Activated CD4-positive, alpha-beta T cell treated with anti-CD3 and anti-CD28 coated beads for 24 hours (primary cell): ENCODE results near the gene EFEMP2.
A peak's percentile ranks its signal among the peaks of the same experiment; 100 is the strongest.

ENCODE experiments used
- DNase-seq, 2 donors: peaks; one replicate each; pipeline ENCODE4 v3.0.0-alpha.2; 2020; ENCODE audit warnings: low read depth in 2 of 2

Gene EFEMP2

DNA sequence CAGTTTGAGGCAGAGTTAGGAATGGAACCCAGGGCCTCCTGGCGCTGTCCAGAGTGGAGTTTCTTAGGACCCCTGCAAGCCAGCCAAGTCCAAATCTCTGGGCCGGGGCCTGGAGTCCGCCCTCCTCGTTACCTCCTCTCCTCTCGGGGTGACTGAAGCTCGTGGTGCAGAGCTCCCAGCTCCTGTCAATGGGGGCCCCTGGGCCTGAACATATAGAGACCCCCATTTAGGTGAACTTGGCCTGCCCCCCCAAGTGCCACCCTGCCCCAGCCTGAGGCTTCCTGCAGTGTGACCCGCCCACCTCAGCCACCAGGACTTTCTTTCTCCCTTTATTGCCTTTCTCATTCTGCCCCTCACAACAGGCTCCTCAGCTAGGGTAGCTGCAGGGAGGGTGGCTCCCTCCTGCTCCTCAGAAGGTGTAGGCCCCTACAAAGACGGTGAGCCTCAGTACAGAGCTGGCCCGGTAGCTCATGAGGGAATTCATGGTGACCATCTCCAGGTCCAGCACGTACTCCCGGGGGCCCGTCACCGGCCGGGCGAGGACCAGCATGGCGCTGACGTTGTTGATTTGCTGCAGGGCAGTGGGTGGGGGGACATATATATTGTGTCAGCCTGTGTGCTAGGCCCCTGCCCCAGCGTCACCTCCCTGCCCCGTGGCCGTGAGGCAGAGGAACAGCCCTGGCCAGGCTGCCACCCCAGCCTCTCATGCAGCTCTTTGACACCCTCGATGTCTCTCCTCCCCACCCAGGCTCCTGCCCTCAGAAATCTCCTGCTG is 5.9 kb downstream of the EFEMP2 start:
- no peak for DNase-seq

- DNase-seq, result no peak
Observed at GRCh38 chr11:65865550-65866172, 6.9 kb downstream of the EFEMP2 start.

DNA sequence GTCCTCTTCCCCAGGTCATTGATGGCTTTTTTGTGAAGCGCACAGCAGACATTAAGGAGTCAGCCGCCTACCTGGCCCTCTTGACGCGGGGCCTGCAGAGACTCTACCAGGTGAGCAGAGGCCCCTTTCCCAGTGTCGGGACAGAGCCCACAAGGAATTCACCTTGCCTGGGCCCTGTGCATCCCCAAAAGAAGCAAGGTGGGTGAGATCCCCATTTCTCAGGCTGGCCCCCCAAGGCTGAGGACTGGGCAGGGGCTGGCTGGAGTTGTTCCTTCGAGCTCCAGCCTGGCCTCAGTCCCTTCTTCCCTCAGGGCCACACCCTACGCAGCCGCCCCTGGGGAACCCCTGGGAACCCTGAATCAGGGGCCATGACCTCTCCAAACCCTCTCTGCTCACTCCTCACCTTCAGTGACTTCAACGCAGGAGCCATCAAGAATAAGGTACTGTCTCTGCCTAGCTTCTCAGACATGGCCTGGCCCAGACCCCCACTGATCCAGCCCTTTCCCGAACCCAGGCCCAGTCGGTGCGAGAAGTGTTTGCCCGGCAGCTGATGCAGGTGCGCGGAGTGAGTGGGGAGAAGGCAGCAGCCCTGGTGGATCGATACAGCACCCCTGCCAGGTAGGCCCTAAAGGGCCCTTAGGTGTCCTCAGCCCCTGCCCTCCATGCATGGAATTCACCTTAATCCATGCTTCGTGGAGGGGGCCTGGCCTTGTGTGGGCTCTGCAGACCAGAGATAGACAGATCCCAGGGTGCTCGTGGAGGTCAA is 7.7 kb downstream of the EFEMP2 start:
- no peak for DNase-seq

DNA sequence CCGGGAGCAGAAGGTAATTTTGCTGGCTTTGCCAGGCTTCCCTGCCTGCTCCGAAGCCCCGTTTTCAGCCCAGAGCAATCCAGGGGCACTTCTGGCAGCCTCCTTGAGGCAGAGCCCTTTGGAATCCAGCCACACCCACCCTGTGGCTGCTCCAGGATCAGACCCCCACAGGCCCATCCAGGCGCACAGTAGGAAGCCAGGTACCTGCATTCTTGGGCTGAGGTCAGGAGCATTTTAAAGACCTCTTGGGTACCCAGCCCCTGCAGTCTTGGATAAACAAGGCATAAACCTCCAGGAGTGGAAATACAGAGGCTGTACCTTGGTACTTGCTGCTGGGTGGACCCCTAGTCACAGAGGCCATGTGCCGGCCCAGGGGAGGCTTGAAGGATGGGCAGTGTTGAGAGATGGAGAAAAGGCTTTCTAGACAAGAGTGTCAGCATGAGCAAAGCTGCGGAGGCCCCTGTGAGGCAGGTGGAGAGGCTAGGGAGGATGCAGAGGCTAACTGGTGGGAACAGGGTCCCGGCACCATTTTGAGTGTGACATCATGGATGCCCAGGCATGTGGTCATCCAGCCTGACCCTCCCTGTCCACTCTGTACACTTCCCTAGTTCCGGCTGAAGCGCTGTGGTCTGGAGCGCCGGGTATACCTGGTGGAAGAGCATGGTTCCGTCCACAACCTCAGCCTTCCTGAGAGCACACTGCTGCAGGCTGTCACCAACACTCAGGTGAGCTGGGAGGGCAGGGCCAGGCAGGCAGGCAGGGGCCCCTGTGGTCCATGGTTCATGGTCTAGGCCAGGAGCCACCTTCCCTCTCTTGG is 8.5 kb downstream of the EFEMP2 start:
- no peak for DNase-seq

- no peak for DNase-seq
Observed at GRCh38 chr11:65862941-65863888, 9.4 kb downstream of the EFEMP2 start.

DNA sequence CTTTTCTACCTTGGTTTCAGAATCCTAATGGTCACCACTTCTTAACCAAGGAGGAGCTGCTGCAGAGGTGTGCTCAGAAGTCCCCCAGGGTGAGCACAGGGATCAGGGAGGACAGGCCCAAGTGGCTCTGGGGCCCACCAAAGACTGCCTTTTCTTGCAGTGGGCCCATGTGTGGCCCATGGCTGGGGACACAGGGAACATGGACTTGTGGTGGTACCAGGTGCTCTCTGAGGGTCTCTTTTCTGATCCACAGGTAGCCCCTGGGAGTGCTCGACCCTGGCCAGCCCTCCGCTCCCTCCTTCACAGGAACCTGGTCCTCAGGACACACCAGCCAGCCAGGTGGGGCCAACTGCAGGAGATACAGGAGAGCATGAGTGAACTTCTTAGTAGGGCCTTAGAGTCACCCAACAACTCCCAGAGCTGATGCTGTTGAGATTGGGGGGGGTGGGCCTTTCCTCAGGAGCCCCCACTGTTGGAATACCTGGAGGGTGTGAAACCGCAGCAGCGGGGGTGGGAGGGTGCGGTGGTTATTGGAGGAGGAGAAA is 10.3 kb downstream of the EFEMP2 start:
- DNase-seq, result no peak

GRCh38 chr11:65861533-65862183 is 10.9 kb downstream of the EFEMP2 start:
- no peak for DNase-seq

DNA sequence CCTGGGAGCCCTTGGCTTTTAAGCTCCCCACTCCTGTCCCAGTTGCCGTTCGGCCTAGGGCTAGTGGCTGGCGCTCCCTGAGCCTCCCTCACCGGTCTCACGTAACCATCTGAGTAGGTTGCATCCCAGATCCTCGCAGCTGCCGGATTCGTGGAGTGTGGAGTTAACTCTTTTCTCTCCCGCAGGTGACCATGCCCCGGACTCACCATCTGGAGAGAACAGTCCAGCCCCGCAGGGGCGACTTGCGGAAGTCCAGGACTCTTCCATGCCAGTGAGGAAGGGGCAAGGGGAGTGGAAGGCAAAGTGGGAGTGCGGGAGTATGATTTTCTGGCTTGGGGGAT is 11.5 kb downstream of the EFEMP2 start:
- DNase-seq, result no peak

DNA sequence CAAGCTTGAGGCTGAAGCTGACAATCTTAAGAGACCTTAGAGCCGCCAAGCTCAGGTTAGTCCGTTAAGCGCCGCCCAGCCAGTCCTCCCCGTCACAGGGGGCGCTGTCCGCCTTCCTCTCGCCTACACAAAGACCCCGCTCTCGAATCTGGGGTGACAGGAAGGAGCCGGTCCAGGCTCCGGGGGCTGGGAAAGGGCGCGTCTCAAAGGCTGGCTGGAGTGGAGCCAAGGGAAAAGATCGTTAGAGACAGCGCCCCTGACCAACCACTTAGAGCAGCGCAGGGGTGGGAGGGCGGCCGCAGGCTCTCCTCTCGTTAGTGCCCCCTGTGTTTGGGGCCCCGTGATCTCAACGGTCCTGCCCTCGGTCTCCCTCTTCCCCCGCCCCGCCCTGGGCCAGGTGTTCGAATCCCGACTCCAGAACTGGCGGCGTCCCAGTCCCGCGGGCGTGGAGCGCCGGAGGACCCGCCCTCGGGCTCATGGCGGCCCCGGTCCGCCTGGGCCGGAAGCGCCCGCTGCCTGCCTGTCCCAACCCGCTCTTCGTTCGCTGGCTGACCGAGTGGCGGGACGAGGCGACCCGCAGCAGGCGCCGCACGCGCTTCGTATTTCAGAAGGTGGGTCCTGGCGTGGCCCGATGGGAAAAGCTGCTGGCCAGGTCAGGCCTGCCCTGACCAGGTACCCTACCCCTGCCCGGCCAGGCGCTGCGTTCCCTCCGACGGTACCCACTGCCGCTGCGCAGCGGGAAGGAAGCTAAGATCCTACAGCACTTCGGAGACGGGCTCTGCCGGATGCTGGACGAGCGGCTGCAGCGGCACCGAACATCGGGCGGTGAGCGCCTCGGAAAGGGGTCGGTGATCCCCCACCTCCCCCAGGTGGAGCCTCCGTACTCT is 12.1 kb downstream of the EFEMP2 start, which contains the start of gene MUS81:
TSS of gene MUS81 (plus strand) at position 156 of the 887 bp plus-strand sequence. CDS start at position 477, 321 bp downstream.
- DNase-seq, result peak; percentile 92 to 95

DNA sequence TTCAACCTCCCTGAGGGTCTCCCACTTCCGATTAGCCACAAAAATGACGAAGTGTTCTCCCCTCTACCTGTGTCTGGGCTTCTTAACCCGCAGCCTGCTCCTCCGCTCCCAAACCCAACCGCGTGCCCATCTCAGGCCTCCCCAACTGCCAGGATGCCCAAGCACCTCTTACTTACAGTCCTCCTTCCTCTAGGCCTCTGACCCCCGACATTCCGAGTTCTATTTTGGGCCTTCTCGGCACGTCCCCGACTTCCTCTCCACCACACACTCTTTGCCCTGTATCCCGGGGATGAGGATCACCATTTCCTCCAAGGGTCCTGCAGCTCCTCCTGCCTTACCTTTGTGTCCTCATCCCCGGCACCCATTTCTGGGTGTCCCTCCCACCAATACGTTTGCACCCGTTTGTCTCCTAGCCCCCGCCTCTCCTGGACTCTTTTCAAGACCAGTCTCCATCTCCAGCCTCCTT is 12.8 kb downstream of the EFEMP2 start:
- no peak for DNase-seq

GRCh38 chr11:65859095-65859811 is 13.3 kb downstream of the EFEMP2 start:
- DNase-seq, result peak; percentile 93 to 99

DNA sequence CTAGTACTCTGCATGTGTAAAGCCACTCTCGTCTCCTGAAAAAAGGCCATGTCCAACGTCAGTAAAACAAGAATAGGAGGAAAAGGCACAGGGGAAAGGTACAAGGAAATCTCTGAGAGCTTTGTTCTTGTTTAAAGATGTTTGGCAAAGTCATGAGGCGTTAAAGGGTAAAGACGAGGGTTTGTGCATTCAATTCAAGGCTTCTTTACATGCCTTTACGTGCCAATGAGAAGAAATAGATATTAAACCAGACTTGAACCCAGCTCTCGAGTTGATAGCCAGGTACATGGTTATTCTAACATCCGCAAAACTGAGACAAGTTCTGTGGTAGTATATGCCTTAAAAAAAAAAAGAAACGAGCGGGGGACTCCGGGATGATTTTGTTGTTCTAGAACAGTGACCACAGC is 13.9 kb downstream of the EFEMP2 start:
- no peak for DNase-seq

DNA sequence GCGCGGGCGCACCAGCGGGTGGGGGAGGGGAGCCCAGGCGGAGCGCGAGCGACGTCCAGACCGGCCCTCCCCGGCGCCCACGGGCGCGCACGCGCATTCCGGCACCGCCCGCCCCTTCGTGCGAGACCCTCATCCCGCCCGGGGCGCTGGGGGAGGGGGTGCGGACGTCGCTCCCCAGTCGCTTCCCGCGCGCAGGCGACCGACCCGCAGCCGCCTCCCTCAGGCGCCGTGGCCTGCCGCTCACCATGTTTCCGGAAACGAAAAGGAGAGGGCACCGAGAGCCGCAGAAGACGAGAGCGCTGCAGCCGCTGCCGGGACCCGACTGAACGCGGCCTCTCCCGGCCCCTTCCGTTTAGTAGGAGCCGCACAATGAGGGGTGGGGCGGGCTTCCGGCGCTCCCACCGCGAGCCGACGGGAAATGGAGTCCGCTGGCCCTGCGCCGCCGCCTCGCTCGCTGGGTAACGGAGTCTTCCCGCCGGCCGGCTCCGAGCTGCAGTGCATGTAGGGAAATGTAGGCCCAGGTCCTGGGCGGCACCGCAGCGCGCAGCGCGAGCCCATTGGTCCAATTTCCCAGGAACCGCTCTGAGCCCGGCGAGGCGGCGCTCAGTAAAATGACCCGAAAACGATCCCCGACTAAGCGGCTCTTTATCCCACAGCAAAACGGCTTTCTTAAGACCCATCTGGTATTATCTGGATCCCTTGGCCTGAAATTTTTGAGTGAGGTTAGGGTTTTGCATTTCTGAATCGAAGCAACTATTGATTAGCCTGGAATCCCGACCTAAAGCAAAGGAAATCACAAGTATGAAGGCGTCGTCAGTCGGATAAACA is 14.5 kb downstream of the EFEMP2 start, which contains the start of gene CFL1:
TSS of gene CFL1 (minus strand) at position 328 of the 828 bp plus-strand sequence. CDS start at position 247, 81 bp downstream.
- DNase-seq, result peak; percentile 94 to 96

DNA sequence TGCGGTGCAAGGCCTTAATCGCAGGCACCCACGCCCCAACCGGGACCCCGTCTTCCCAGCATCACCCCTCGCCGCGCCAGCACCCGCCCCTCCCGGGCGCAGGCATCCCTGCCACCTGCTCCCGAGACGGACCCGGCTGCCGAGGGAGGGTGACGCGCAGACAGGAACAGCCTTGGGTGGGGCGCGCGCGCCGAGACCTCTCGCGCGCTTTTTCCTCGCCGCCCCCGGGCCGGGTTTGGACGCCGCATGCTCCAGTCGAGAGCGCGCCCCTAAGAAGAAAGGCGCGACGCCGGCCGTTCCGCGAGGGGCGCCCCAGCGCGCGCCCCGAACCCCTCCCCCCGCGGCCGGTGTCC is 15.1 kb downstream of the EFEMP2 start:
- DNase-seq, result peak in 1 of 2 donors; percentile 40

DNA sequence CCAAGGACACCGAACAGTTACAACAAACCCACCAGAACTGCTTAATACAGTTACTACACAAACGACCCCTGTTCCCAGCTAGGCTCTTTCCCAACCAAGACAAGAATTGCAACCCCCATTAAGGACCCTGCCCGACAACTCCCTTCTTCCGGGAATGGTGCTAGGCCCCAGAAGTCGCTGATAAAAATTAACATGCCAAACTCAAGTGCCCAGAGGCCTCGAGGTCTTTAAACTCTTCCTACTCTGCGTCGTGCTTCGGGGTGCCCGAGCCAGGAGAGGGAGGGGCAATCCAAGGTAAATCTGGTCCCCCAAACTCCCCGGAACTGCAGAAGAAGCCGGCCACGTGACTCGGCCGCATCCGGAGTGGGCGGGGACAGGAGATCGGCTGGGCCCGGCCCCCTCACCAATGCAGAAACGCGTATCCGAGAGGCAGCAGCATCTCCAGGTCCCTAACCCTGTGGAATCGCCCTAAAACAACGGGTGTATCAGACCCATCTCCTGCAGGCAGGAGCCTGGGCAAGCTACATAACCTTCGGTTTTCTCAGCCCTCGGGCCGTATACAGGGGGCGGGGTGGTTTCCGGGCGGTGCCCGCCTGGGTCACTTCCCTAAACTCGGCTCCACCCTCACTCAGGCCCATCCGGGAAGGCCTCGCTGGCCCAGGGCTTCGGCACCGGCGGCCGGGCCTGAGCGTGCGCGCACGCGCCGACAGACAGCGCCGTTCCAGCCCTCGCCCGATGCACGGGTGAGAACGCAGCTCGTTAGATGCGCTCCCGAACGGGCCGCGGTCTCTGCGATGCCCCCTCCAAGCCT is 15.7 kb downstream of the EFEMP2 start:
- peak; percentile 73 to 74 for DNase-seq

DNA sequence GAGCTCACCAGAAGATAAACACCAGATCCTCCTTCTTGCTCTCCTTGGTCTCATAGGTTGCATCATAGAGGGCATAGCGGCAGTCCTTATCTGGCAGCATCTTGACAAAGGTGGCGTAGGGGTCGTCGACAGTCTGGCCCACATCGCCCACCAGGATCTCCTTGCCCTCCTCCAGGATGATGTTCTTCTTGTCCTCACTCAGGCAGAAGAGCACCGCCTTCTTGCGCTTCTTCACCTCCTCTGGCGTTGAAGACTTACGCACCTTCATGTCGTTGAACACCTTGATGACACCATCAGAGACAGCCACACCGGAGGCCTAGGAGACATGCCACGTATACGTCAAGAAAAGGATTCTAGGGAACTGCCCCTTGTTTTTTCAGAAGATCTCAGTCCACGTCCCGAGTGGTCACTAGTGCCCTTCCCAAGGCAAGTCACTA is 16.7 kb downstream of the EFEMP2 start:
- no peak for DNase-seq
